OCI-M2 (cell line): ENCODE results near the gene LAYN.

Experiments used
- DNase-seq: peaks from one replicate; lab custom pipeline; 2025; ENCODE audit not compliant: unreplicated experiment; lab: John Stamatoyannopoulos, UW

The LAYN gene

DNA sequence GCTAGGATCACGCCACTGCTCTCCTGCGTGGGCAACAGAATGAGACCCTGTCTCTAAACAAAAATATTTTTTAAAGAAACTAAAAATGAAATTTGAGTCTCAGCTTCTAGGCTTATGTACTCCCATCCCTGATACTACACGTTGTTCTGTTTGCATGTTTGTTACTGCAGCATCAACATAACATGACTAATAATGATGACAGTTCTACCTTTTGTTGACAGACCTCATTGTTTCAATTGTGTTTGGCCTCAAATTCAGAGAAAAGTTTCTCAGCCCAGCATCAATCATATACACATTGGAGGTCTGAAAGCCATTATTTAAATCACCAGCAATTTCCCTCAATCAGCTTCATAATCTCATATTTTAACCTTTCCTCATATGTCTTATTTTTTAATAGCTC is 20.8 kb downstream of the LAYN start:
- DNase-seq: no peak

DNA sequence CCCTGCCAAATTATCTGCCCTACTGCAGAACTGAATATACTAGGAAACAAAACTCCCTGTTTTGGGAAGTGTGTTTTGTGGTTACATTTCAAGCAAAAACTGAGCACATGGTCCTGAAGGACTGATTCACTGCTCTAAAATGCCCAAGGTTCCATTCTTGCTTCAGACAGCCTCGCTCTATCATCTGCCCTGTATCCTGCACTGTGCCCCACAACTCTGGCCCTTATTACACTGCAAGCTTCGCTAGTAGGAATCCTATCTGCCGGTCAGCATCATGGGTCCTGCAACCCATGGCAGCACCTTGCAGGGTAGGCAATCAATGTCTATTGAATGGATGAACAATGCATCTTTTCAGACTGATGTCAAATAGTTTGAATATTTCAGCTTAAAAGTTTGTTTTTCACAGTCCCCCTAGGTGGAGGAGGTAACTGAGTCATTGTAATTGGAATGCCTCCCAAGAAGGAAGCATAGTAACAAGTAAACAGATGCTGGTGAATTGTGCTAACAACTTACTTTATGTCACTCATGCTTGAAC is 21.3 kb downstream of the LAYN start:
- DNase-seq: no peak

DNA sequence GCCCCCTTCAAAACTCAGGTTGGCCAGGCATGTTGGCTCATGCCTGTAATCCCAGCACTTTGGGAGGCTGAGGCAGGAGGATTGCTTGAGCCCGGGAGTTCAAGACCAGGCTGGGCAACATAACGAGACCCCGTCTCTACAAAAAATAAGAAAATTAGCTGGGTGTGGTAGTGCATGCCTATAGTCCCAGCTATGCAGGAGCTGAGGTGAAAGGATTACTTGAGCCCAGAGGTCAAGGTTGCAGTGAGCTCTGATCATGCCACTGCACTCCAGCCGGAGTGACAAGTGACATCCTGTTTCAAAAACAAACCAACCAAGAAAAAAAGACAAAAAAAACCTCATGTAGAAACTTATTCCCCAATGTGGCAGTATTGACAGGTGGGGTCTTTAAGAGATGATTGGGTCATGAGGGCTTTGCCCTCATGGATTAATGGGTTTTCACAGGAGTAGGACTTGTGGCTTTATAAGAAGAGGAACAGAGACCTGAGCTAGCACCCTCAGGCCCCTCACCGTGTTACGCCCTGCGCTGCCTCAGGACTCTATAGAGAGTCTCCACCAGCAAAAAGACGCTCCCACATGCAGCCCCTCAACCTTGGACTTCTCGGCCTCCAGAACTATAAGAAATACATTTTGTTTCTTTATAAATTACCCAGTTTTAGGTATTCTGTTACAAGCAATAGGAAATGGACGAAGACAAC is 22.3 kb downstream of the LAYN start:
- no peak for DNase-seq

DNA sequence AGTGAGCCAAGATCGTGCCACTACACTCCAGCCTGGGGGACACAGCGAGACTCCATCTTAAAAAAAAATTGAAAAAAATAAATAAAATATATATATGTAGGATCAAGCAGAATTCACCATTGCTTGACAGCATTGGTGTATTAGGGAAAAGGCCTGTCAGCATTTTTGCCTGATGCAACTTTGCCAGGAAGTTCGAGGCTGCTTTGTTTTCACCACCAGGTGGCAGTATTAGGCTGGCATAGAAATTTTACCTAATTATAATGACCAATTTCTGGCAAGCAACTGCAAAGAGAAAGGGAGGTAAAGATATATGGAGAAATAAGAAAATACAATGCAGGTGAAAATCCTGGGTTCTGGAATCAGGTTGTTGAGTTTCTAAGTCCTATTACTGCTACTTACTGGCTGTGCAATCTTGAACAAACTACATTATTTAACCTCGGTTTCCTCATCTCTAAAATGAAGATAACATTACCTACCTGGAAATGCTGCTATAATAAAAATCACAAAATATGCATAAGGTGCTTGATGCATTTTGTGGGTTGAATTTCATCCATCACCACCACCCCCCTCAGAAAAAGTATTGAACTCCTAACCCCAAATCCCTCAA is 24.7 kb downstream of the LAYN start:
- no peak for DNase-seq

DNA sequence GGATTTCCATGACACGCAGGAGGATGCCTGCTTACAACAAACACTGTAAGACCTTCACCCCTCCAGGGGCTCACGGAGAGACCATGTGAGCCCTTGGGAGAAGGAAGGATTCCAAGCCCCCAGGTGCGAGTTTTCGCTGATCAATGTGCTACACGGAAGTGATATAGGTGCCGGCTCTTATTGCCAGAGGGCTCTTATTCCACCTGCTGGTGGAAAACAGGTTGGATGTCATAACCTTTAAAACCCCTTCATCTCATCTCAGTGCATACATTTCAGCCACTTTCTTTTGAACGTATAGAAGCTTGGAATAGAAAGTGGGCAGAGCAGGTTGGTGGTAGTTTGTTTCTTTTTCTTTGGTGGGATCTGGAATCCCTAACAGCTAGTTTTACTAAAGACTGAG is 25.8 kb downstream of the LAYN start:
- DNase-seq: no peak

DNA sequence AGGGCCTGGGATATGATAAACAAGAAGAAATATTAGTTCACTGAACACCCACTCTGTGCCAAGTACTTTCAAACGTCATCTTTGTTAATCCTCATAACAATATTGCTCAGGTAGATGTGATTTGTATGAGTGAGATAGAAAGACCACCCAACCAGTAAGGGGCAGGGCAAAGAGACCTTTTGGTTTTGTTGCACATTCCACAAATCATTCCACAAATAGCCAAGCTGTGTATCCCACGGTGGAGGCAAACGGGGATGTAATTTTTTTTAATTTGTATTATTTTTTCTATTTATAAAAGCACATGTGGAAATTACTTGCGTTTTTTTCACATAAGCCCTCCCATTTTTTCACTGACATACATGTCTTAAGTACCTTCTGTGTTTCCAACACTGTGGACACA is 29.0 kb downstream of the LAYN start:
- no peak for DNase-seq

DNA sequence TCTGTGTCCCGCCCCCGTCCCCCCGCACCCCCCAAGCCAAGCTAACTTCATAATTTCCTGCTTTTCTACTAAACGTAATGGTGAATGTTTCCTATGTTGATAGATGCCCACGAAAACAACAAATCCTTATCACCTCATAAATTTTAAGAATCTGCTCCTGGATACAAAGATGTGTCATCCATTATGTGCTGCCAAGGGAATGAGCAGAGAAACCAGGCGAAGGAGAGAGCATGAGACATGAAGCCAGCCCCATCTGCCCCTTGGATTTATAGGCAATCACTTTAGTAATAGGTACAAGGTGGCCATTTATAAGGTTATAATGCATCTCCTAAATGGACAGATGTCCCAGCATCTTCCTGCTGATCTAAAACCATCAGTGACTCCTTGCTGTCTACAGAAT is 30.3 kb downstream of the LAYN start:
- DNase-seq: no peak

DNA sequence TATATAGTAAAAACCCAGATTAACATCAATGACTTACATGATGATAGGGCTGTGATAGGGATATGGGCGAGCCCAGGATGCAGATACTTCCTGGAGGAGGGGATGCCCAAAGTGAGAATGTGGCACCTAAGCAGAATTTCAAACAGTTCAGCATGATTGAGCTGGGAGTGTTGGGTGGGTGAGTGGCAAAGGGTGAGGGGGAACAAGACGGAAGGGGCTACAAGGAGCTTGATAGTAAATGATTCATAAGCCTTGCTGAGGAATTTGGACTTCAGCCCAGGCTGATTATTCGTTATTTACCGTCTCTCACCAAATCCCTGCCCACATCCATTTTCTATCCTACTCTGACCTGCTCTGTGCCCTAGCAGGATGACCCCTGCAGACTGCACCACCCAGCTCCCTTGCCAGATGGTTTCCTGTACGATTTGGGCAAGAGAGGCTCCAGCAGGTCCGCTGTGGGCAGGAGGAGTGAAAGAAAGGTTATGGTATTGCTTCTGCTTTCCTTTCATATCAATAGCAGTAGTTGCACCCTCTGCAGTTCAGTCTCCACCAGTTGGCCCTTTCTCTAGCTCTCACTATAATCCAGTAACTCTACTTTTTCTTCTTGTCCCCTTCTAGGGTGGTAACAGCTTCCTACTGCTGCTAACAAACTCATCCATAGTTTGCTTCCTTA is 31.4 kb downstream of the LAYN start:
- no peak for DNase-seq

DNA sequence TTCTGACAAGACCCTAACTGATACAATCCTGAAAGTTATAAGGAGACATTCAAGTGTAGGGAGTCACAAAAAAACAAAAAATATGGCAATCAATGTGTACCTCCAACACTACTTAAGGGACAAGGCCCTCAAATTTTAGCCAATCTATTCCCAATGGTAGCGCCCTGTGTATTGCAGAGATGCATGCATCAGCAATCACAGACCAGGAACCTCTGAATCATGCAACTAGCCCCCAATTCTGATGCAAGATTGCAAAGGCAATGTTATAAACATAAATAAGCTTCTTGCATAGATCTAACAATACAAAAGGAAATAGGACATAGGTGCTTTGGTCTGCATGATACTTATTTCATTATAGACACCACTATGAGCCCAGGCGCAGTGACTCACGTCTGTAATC is 32.1 kb downstream of the LAYN start:
- no peak for DNase-seq

DNA sequence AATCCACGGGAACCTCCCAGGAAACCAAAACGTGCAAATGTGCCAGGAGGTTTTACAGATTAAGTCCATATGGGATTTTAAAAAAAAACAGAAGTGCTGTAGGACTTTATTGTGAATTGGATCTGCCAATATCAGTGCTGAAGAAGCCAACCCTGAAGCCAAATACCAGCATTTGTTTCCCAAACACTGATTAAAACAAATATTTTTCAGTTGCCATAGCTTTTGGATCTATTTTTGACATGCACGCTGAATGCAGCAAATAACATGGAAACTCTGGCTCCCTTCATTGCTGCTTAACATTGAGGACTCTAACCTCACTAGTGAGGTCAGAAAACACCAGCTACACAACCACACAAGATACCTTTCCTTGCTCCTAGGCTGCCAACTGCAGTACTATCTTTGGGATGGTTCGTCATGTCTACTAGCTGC is 33.3 kb downstream of the LAYN start:
- no peak for DNase-seq

DNA sequence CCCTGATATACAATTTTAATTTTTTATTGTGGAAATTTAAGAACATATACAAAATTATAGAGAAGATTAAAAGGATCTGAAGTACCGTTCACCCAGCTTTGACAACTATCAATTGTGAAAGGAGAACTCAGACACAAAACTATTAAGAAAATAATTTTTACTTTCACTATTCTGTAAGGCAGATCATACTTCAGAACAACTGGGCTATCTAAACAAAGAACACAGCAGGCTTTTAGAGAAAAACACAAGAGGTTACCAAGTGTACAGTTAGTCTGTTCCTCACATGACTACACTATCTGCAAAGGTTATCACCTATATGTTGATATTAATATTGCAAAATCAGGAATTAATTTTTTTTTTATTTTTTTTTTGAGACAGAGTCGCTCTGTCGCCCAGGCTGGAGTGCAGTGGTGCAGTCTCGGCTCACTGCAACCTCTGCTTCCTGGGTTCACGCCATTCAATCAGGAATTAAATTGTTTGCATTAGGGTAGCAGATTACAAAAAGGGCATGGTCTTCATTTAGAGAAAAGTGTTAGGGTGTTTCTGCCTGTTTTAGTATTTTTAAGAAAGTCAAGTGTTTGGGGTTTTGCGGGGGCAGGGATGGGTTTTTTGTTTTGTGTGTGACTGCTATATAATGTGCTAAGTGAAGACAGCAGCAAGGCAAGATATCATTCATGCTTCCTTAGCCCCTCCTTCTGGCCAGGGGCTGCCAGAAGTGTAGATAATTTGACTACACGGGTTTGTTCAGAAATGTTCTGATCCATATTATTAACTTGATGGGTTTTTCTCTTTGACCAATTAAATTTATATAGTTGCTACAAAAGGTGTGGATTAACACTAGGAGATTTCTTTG is 34.1 kb downstream of the LAYN start:
- no peak for DNase-seq

DNA sequence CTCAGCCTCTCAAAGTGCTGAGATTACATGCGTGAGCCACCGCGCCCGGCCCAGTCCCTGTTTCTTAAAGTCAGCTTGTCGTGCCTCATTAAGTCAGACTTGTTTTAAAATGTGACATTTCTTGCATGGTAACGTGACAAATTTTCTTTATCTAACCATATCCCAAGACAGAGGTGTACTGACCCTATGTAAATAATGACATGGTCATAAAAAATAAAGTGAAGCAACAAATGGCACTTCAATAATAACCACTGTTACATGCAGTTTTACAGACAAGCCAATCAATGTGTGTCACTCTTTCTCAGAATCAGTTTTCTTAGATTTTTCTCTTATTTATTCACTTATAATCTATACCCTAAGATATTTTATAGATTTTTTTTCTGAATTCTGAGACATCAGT is 35.2 kb downstream of the LAYN start:
- no peak for DNase-seq

DNA sequence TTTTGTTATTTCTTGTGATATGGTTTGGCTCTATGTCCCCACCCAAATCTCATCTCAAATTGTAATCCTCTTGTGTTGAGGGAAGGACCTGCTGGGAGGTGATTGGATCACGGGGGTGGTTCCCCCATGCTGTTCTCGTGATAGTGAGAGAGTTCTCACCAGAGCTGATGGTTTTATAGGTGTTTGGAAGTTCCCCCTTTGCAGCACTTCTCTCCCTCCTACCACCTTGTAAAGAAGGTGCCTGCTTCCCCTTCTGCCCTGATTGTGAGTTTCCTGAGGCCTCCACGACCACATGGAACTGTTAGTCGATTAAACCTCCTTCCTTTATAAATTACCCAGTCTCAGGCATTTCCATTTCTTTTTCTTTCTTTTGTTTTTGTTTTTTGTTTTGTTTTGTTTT is 37.3 kb downstream of the LAYN start:
- no peak for DNase-seq

DNA sequence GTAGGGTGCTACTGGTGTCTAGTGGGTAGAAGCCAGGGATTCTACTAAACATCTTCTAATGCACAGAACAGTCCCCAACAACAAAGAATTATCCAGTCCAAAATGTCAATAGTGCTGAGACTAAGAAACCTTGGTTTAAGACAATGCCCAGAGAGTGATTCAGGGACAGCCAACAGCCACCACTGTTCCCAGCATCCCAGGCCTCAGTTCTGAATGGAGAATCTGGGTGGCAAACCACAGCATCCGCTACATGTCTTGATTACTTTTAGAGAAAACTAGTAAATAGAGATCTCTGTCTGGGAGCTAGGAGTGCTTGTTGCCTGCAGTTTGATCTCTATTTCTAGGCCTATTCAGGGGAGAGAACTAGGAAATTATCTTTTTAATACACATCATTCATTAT is 40.8 kb downstream of the LAYN start:
- no peak for DNase-seq

DNA sequence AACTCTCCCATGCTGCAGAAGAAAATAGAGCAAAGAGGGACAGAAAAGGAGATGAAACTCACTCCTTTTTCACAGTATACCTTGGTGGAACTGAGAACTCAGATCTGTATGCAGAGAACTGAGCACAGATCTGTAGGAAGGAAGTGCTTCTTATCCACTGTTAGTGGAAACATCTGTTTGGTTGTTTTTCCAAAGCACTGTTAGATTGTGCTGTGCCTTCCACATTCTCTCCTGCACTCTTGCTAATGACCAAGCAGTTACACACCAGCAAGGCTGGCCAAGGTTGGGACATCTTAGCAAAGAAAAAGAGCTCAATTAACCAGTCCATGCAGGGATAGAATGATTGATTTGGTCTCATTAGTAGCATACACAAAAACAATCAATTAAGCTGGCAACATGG is 41.6 kb downstream of the LAYN start:
- DNase-seq: no peak

DNA sequence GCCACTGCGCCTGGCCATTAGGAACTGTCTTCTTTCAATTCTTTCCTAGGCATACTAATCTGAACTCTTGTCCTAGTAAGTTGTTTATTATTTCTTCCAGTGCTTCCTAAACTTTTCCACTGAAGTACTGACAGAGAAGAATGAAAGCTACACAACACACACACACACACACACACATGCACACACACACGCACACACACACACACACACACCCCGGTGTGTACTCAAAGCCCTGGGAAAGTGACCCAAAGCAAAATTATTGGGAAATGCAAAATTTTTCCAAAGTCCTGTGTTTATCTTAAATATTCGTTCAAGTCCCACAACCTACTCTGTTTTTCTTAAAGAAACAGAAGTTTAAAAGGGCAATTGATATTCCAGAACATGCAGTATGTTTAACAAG is 42.4 kb downstream of the LAYN start:
- no peak for DNase-seq

DNA sequence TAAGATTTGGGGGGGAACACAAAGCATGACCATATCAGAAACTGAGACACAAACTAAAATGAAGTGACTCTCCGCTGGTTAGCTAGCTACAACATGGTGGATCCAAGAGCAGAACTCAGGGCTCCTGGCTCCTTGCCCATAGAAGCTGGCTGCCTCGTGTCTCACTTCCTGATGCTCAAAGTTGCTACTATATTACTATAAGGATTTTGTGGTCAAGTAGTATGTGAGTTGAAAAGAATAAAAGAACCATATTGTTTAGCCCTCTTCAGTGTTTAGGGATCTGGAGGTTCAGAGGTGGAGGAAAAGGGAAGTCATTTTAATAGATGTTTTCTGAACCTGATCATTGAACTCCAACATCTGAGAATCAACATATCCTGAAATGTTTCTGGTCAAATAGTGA is 44.9 kb downstream of the LAYN start:
- DNase-seq: no peak

DNA sequence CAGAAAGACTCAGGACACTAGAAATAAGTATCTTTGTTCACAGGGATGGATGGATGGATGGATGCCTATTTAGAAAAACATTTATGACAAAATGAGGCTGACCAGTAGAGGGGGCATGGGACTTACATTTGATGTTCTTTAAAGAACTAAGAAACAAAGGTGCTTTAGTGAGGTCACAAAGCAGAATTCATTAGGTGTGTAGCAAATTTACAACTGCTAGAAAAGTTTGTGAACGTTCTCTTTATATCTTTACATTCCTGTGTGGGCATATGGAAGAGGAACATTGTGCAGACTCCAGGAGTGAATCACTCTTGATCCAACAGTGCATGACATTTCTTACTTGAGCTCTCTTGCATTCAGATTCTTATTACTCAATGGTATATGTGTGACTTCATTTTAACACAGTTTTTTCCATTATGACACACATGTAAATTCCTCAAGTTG is 45.9 kb downstream of the LAYN start:
- no peak for DNase-seq

DNA sequence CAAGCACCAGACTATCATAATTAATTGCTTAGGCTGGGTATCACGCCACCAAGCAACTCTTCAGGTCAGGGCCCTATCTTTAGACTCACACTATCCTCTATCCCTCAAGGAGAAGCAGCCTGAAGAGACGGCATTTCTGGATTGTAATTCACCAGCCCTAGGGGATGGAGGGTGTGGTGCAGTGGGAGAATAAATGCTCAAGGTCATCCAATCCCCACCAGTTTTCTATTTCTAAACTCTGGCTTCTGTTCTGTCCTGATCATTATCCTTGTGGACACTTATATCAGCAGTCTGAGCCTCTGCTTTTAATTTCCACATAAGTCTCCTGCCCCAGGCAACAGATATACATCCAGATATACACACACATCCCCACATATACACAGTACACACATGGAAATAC is 48.6 kb downstream of the LAYN start:
- no peak for DNase-seq

DNA sequence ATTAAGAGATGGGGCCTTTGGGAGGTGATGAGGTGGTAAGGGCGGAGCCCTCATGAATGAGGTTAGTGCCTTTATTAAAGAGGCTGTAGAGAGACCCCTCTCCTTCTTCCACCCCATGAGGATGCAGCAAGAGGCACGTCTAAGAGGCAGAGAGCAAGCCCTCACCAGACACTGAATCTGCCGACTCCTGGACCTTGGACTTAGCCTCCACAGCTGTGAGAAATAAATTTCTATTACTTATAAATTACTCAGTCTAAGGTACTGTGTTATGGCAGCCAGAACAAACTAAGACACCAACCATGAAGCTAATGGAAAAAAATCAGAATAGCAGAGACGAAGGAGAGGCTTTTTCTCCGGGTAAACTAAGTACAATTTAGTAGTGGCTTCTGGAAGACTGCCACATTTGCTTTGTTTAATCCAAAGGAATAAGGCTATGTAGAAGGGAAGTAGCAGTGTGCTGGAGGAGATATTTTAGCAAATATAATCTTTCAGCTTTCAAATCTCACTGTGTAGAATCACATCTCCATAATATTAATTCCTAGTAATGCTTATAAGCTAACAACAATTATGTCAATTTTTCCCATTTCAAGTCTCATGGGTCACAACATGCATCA is 49.5 kb downstream of the LAYN start:
- DNase-seq: no peak
